A549 (cell line): ENCODE results near the gene NRXN2. TPM values are rescaled to one million over a fixed set of nuclear protein-coding genes. Genes with fewer than 3 reads are reported as not detected.

Source experiments
- ATAC-seq, 2 experiments: fragments of 200-7000 bp in 1 of 2; fragments of >200 bp in 1 of 2; cut with Nextera tagmentation in 1 of 2; cut with Tn5 transposase in 1 of 2; 3 replicates each; pipeline versions ENCODE4 v1.8.0 to v1.9.1; 2018 to 2020; ENCODE audit warnings: mild to moderate bottlenecking in 1 of 2, moderate library complexity in 1 of 2
- CTCF ChIA-PET: fragments of 300-600 bp; sonication (Branson Sonifier 250); formaldehyde crosslinking; extraction: SDS; loops from one replicate; lab custom pipeline; 2021; ENCODE audit warnings: antibody characterized with exemption, inconsistent platforms; lab: Yijun Ruan, JAX
- POLR2A ChIA-PET: fragments of 350-600 bp; formaldehyde crosslinking; extraction: SDS; loops from one replicate; lab custom pipeline; 2021; ENCODE audit warnings: antibody characterized with exemption, inconsistent platforms; lab: Yijun Ruan, JAX
- DNase-seq, 2 experiments: peaks; one replicate each; pipeline versions ENCODE4 v3.0.0 to v3.0.0-alpha.2; 2011 to 2016; ENCODE audit warnings: low read depth in 1 of 2, low spot score in 1 of 2
- FAIRE-seq: peaks from 2 replicates; lab custom pipeline; 2011; peaks lifted over from hg19 to GRCh38; lab: Jason Lieb, UNC
- H3K27ac ChIP-seq, 2 experiments: fragments of >200 bp; sonication (Bioruptor Twin); formaldehyde crosslinking; 3 replicates each; pipeline ENCODE4 v1.5.1; 2016 to 2017
- H3K4me1 ChIP-seq: fragments of >200 bp; sonication (Bioruptor Twin); formaldehyde crosslinking; 3 replicates; pipeline ENCODE4 v1.6.1; 2016
- H3K4me2 ChIP-seq: fragments of >200 bp; sonication (Bioruptor Twin); formaldehyde crosslinking; 3 replicates; pipeline ENCODE4 v1.6.1; 2016
- H3K4me3 ChIP-seq: fragments of >200 bp; sonication (Bioruptor Twin); formaldehyde crosslinking; 3 replicates; pipeline ENCODE4 v1.5.1; 2016
- H3K9me3 ChIP-seq: fragments of >200 bp; sonication (Bioruptor Twin); formaldehyde crosslinking; 3 replicates; pipeline ENCODE4 v1.6.1; 2016
- CBX2 ChIP-seq: fragments of 200-600 bp; sonication (generic); IDR thresholded peaks from 2 replicates; pipeline ENCODE4 v1.6.1; 2016; ENCODE audit warnings: low read depth, mild to moderate bottlenecking, borderline replicate concordance
- CBX8 ChIP-seq: fragments of 200-600 bp; sonication (generic); IDR thresholded peaks from 2 replicates; pipeline ENCODE4 v1.6.1; 2016
- CHD2 ChIP-seq: fragments of 150-350 bp; IDR thresholded peaks from 2 replicates; pipeline ENCODE4 v1.6.1; 2014; ENCODE audit warnings: low read length; ENCODE audit not compliant: partially characterized antibody
- EHMT2 ChIP-seq: fragments of 200-600 bp; sonication (generic); IDR thresholded peaks from 2 replicates; pipeline ENCODE4 v1.6.1; 2016; ENCODE audit warnings: antibody characterized with exemption, low read depth, mild to moderate bottlenecking, moderate library complexity
- FOSB ChIP-seq: fragments of 250-450 bp; sonication (Bioruptor Pico); IDR thresholded peaks from 2 replicates; pipeline ENCODE4 v1.5.0; 2020; ENCODE audit warnings: mild to moderate bottlenecking, moderate library complexity
- FOXS1 ChIP-seq: fragments of 250-450 bp; sonication (Bioruptor Pico); IDR thresholded peaks from 2 replicates; pipeline ENCODE4 v1.5.0; 2020; ENCODE audit warnings: mild to moderate bottlenecking, moderate library complexity
- HDAC2 ChIP-seq: fragments of 200-600 bp; sonication (generic); IDR thresholded peaks from 2 replicates; pipeline ENCODE4 v1.6.1; 2016
- HOXB13 ChIP-seq: fragments of 250-450 bp; sonication (Bioruptor Pico); IDR thresholded peaks from 2 replicates; pipeline ENCODE4 v1.5.0; 2020; ENCODE audit warnings: low read depth, mild to moderate bottlenecking, moderate library complexity
- HOXB5 ChIP-seq: fragments of 250-450 bp; sonication (Bioruptor Pico); IDR thresholded peaks from 2 replicates; pipeline ENCODE4 v1.5.0; 2020; ENCODE audit warnings: mild to moderate bottlenecking, moderate library complexity
- KDM5A ChIP-seq: fragments of 200-600 bp; sonication (generic); IDR thresholded peaks from 2 replicates; pipeline ENCODE4 v1.6.1; 2016; ENCODE audit warnings: antibody characterized with exemption, mild to moderate bottlenecking
- MYC ChIP-seq: IDR thresholded peaks from 2 replicates; pipeline ENCODE4 v1.6.1; 2012; ENCODE audit warnings: mild to moderate bottlenecking, inconsistent platforms, low read length, improper control_type of control experiment, borderline replicate concordance
- PHF8 ChIP-seq: fragments of 200-600 bp; sonication (generic); IDR thresholded peaks from 2 replicates; pipeline ENCODE4 v1.6.1; 2016; ENCODE audit warnings: low read depth, mild to moderate bottlenecking, antibody characterized with exemption, moderate library complexity, borderline replicate concordance
- POLR2AphosphoS2 ChIP-seq: conservative IDR thresholded peaks from 2 replicates; pipeline ENCODE4 v1.6.1; 2012; ENCODE audit warnings: low read length, improper control_type of control experiment, inconsistent platforms
- RARB ChIP-seq: fragments of 250-450 bp; sonication (Bioruptor Pico); IDR thresholded peaks from 2 replicates; pipeline ENCODE4 v1.8.0; 2021; ENCODE audit warnings: mild to moderate bottlenecking, moderate library complexity
- SMC3 ChIP-seq: fragments of >200 bp; sonication (Bioruptor Twin); formaldehyde crosslinking; IDR thresholded peaks from 3 replicates; pipeline ENCODE4 v1.6.1; 2018; ENCODE audit warnings: inconsistent platforms
- TP53 ChIP-seq: fragments of 250-450 bp; sonication (Bioruptor Pico); IDR thresholded peaks from 2 replicates; pipeline ENCODE4 v1.5.0; 2021; ENCODE audit warnings: mild to moderate bottlenecking, moderate library complexity
- ZC3H11A ChIP-seq: fragments of 450-650 bp; IDR thresholded peaks from 2 replicates; pipeline ENCODE4 v1.6.1; 2014; ENCODE audit warnings: antibody characterized with exemption, mild to moderate bottlenecking
- ZNF302 ChIP-seq: fragments of 250-450 bp; sonication (Bioruptor Pico); IDR thresholded peaks from 2 replicates; pipeline ENCODE4 v1.9.0; 2021; ENCODE audit warnings: inconsistent platforms, mild to moderate bottlenecking, moderate library complexity
- WGBS: methylation state at CpG from one replicate; pipeline ENCODE4 v1.1.6; 2017; ENCODE audit errors: missing lambda C conversion rate; 5-methylcytosine and 5-hydroxymethylcytosine counted together
- polyA plus RNA-seq, 4 experiments: library from polyadenylated mRNA; depleted of rRNA in 3 of 4; stranded (reverse); fragments of >200 nt; fragmentation: RNase III in 1 of 4; extraction: RNeasy Plus Mini Kit Qiagen cat#74134 plus additional on column Dnase treatment in 1 of 4; gene quantifications; 2 replicates in 3 of 4; 3 replicates in 1 of 4; pipeline ENCODE4 v1.2.3, GENCODE V29; 2011 to 2017
- TF ChIP-seq, protein P1 (sequence below): fragments of >200 bp; sonication (Bioruptor Twin); formaldehyde crosslinking; IDR thresholded peaks from 3 replicates; pipeline ENCODE4 v1.6.1; 2016
- TF ChIP-seq, protein P2 (sequence below): IDR thresholded peaks from 2 replicates; pipeline ENCODE4 v1.6.1; 2012; ENCODE audit warnings: low read depth, borderline replicate concordance
- TF ChIP-seq, protein P3 (sequence below): fragments of 450-650 bp; IDR thresholded peaks from 2 replicates; pipeline ENCODE4 v1.6.1; 2014; ENCODE audit warnings: antibody characterized with exemption
- TF ChIP-seq, protein P4 (sequence below): fragments of 250-450 bp; sonication (Bioruptor Pico); IDR thresholded peaks from 2 replicates; pipeline ENCODE4 v1.5.0; 2020; ENCODE audit warnings: low read depth, mild to moderate bottlenecking, moderate library complexity
- TF ChIP-seq, protein P5 (sequence below): fragments of 200-600 bp; sonication (generic); IDR thresholded peaks from 2 replicates; pipeline ENCODE4 v1.6.1; 2016; ENCODE audit warnings: antibody characterized with exemption, mild to moderate bottlenecking, moderate library complexity
- TF ChIP-seq, protein P6 (sequence below): IDR thresholded peaks from 2 replicates; pipeline ENCODE4 v1.6.1; 2012

Gene NRXN2
- polyA plus RNA-seq, 2 of the 4 experiments (the other 2 are of a cell fraction): 0.04 TPM; not detected in 1

DNA sequence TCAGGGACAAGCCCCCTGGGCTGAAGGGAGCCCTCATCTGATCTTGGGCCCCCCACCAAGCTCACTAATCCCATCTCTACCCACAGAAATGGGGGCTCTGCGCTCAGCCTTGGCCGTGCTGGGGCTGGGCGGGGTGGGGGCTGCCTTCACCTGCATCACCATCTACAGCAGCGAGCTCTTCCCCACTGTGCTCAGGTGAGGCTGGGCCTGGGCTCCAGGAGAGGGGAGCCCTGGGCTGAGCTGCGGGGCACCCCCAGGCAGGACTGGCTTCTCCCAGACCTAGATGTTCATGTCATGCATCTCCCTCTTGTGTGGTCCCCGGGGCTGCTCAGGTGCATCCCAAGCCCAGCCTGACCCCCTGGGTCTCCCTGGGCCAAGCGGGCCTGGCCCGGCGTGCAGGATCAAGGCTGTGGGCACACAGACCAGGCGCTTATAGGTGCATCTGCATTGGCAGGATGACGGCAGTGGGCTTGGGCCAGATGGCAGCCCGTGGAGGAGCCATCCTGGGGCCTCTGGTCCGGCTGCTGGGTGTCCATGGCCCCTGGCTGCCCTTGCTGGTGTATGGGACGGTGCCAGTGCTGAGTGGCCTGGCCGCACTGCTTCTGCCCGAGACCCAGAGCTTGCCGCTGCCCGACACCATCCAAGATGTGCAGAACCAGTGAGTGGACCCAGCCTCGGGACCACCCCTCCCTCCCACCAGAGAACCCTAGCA lies 122.6 kb downstream of the NRXN2 start:
- Histone ChIP-seq H3K4me1 (no peaks in the 10 kb centered on the region), H3K27ac (no peak overlapping the region), H3K4me3 (no peak overlapping the region), H3K4me2 (no peak overlapping the region), H3K9me3 (no peaks in the 10 kb centered on the region)
- 50% methylated on average over 10 of the region's 19 CpGs for WGBS
- POLR2A ChIA-PET: no interaction called here
- ATAC-seq (no peak; a peak in 2 of 6 replicates), DNase-seq (no peak), FAIRE-seq (no peak)
- TF ChIP-seq FOSB (CRISPR knock-in tag) (no peak), CBX8 (no peak), POLR2AphosphoS2 (no peak), HDAC2 (no peak), CHD2 (no peak), SMC3 (no peak), ZNF302 (CRISPR knock-in tag) (no peak)
- TF ChIP-seq, protein P1, sequence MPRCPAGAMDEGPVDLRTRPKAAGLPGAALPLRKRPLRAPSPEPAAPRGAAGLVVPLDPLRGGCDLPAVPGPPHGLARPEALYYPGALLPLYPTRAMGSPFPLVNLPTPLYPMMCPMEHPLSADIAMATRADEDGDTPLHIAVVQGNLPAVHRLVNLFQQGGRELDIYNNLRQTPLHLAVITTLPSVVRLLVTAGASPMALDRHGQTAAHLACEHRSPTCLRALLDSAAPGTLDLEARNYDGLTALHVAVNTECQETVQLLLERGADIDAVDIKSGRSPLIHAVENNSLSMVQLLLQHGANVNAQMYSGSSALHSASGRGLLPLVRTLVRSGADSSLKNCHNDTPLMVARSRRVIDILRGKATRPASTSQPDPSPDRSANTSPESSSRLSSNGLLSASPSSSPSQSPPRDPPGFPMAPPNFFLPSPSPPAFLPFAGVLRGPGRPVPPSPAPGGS: no peak
- CTCF ChIA-PET: interaction anchor here (0.6 to 0.7 kb wide), 2 partner anchors 52 to 184 kb away, joined by 3 read pairs; no protein-coding TSS in a partner anchor

DNA sequence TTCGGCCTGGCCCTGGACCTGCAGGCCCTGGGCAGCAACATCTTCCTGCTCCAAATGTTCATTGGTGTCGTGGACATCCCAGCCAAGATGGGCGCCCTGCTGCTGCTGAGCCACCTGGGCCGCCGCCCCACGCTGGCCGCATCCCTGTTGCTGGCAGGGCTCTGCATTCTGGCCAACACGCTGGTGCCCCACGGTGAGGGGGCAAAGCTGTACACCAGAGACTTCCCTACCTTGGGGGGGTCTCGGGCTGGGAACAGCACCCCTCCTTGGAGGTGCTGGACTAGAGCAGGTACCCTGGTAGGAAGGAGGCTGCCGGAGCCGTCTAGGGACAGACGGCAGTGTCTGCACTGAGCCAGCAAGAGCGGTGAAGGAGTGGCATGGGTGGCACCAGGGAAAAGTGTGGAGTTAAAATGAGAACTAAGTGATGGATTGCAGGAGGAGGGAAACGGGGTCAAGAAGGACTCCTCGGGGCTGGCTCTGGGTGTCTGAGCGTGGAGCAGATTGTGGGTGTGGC lies 123.2 kb downstream of the NRXN2 start:
- no peak for DNase-seq
- no peak overlapping the region for H3K4me2 ChIP-seq
- WGBS: 68% methylated on average over 7 of the region's 17 CpGs
- no peaks in the 10 kb centered on the region for H3K9me3 ChIP-seq
- no peak overlapping the region for H3K4me3 ChIP-seq
- FAIRE-seq: no peak
- no peaks in the 10 kb centered on the region for H3K4me1 ChIP-seq
- H3K27ac ChIP-seq: no peak overlapping the region
- POLR2A ChIA-PET: no interaction called here
- TF ChIP-seq, protein P2, sequence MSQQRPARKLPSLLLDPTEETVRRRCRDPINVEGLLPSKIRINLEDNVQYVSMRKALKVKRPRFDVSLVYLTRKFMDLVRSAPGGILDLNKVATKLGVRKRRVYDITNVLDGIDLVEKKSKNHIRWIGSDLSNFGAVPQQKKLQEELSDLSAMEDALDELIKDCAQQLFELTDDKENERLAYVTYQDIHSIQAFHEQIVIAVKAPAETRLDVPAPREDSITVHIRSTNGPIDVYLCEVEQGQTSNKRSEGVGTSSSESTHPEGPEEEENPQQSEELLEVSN: no peak
- TF ChIP-seq SMC3: no peak
- TF ChIP-seq, protein P3, sequence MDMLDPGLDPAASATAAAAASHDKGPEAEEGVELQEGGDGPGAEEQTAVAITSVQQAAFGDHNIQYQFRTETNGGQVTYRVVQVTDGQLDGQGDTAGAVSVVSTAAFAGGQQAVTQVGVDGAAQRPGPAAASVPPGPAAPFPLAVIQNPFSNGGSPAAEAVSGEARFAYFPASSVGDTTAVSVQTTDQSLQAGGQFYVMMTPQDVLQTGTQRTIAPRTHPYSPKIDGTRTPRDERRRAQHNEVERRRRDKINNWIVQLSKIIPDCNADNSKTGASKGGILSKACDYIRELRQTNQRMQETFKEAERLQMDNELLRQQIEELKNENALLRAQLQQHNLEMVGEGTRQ: no peak
- no peak for TF ChIP-seq TP53
- TF ChIP-seq HOXB5 (CRISPR knock-in tag): no peak
- no peak for TF ChIP-seq PHF8
- TF ChIP-seq, protein P1: no peak
- TF ChIP-seq EHMT2: no peak
- no peak for TF ChIP-seq MYC
- TF ChIP-seq ZNF302 (CRISPR knock-in tag): no peak
- TF ChIP-seq, protein P4, sequence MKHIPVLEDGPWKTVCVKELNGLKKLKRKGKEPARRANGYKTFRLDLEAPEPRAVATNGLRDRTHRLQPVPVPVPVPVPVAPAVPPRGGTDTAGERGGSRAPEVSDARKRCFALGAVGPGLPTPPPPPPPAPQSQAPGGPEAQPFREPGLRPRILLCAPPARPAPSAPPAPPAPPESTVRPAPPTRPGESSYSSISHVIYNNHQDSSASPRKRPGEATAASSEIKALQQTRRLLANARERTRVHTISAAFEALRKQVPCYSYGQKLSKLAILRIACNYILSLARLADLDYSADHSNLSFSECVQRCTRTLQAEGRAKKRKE: no peak
- TF ChIP-seq FOXS1 (CRISPR knock-in tag): no peak
- TF ChIP-seq KDM5A: no peak
- TF ChIP-seq HDAC2: no peak
- no peak for TF ChIP-seq ZC3H11A
- TF ChIP-seq, protein P5, sequence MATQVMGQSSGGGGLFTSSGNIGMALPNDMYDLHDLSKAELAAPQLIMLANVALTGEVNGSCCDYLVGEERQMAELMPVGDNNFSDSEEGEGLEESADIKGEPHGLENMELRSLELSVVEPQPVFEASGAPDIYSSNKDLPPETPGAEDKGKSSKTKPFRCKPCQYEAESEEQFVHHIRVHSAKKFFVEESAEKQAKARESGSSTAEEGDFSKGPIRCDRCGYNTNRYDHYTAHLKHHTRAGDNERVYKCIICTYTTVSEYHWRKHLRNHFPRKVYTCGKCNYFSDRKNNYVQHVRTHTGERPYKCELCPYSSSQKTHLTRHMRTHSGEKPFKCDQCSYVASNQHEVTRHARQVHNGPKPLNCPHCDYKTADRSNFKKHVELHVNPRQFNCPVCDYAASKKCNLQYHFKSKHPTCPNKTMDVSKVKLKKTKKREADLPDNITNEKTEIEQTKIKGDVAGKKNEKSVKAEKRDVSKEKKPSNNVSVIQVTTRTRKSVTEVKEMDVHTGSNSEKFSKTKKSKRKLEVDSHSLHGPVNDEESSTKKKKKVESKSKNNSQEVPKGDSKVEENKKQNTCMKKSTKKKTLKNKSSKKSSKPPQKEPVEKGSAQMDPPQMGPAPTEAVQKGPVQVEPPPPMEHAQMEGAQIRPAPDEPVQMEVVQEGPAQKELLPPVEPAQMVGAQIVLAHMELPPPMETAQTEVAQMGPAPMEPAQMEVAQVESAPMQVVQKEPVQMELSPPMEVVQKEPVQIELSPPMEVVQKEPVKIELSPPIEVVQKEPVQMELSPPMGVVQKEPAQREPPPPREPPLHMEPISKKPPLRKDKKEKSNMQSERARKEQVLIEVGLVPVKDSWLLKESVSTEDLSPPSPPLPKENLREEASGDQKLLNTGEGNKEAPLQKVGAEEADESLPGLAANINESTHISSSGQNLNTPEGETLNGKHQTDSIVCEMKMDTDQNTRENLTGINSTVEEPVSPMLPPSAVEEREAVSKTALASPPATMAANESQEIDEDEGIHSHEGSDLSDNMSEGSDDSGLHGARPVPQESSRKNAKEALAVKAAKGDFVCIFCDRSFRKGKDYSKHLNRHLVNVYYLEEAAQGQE: no peak
- no peak for TF ChIP-seq CBX2
- TF ChIP-seq, protein P6, sequence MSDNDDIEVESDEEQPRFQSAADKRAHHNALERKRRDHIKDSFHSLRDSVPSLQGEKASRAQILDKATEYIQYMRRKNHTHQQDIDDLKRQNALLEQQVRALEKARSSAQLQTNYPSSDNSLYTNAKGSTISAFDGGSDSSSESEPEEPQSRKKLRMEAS: no peak
- TF ChIP-seq RARB (CRISPR knock-in tag): no peak
- no peak for TF ChIP-seq HOXB13 (CRISPR knock-in tag)
- ATAC-seq: no peak
- CTCF ChIA-PET: interaction anchor here (0.6 to 0.7 kb wide), 3 partner anchors 22 to 183 kb away, joined by 3 read pairs; no protein-coding TSS in a partner anchor
